Sigmoid colon (tissue), 7 donors: ENCODE data around the gene ASS1. TPM values are rescaled to one million over a fixed set of nuclear protein-coding genes. Genes with fewer than 3 reads are reported as not detected.

Experiments
- DNase-seq: peaks from one replicate; pipeline ENCODE4 v3.0.0-alpha.2; 2019
- H3K27ac ChIP-seq, 4 donors: fragments of 200-600 bp; sonication (generic); one replicate each; pipeline ENCODE4 v1.5.1; 2016 to 2019; ENCODE audit warnings: mild to moderate bottlenecking in 1 of 4
- H3K27me3 ChIP-seq, 3 donors: fragments of 200-600 bp; sonication (generic); one replicate each; pipeline ENCODE4 v1.5.1; 2019; ENCODE audit warnings: mild to moderate bottlenecking in 1 of 3
- H3K36me3 ChIP-seq, 4 donors: fragments of 200-600 bp; sonication (generic); one replicate each; pipeline ENCODE4 v1.5.1; 2016 to 2019
- H3K4me1 ChIP-seq, 4 donors: fragments of 200-600 bp; sonication (generic); one replicate each; pipeline ENCODE4 v1.5.1; 2017 to 2019
- H3K4me3 ChIP-seq, 4 donors: fragments of 200-600 bp; sonication (generic); one replicate each; pipeline ENCODE4 v1.5.1; 2017 to 2019; ENCODE audit warnings: mild to moderate bottlenecking in 2 of 4, moderate library complexity in 1 of 4
- H3K9me3 ChIP-seq, 4 donors: fragments of 200-600 bp in 3 of 4; sonication (generic) in 3 of 4; one replicate each; pipeline versions ENCODE4 v1.5.1 to v1.6.1; 2013 to 2019
- EP300 ChIP-seq, 4 donors: sonication (generic); formaldehyde crosslinking; IDR thresholded peaks; one replicate each; pipeline ENCODE4 v1.6.1; 2017; ENCODE audit warnings: antibody characterized with exemption in 4 of 4
- POLR2A ChIP-seq, 2 donors: fragments of 450-650 bp; IDR thresholded peaks; one replicate each; pipeline ENCODE4 v1.6.1; 2016; ENCODE audit warnings: antibody characterized with exemption in 2 of 2, mild to moderate bottlenecking in 2 of 2, moderate library complexity in 2 of 2
- POLR2AphosphoS5 ChIP-seq, 4 donors: sonication (generic); formaldehyde crosslinking; IDR thresholded peaks; one replicate each; pipeline ENCODE4 v1.6.1; 2017; ENCODE audit warnings: antibody characterized with exemption in 4 of 4
- WGBS, 2 donors: extraction: QIAGEN DNeasy Blood & Tissue Kit; methylation state at CpG; one replicate each; pipeline ENCODE4 v1.1.7; 2013; 5-methylcytosine and 5-hydroxymethylcytosine counted together
- intact Hi-C: fragments of 100-400 bp; cut with DNase I; formaldehyde crosslinking; loops from one replicate; pipeline ENCODE4 v1.15.1; 2023
- polyA plus RNA-seq, 3 donors: library from polyadenylated mRNA; stranded (reverse); fragments of 200-250 nt; gene quantifications; one replicate each; pipeline ENCODE4 v1.2.3, GENCODE V29; 2013
- total RNA-seq, 4 donors: library from RNA; depleted of rRNA; stranded (reverse); fragments of >200 nt; gene quantifications; one replicate each; pipeline ENCODE4 v1.1.0, GENCODE V29; 2016
- TF ChIP-seq, protein P1 (sequence below), 4 experiments: fragments of 450-650 bp in 3 of 4; fragments of 200-600 bp in 1 of 4; IDR thresholded peaks; one replicate each; pipeline ENCODE4 v1.5.1; 2016 to 2019; ENCODE audit warnings: antibody characterized with exemption in 4 of 4, mild to moderate bottlenecking in 3 of 4, moderate library complexity in 2 of 4
- donor health status: healthy with polysubstance abuse.
- donor health status: Bipolar disorder and iron deficiency.
- donor health status: healthy.

Gene ASS1
- total and polyA plus RNA-seq, 7 donors: 65.8 to 1,420 (median 84.2) TPM

DNA sequence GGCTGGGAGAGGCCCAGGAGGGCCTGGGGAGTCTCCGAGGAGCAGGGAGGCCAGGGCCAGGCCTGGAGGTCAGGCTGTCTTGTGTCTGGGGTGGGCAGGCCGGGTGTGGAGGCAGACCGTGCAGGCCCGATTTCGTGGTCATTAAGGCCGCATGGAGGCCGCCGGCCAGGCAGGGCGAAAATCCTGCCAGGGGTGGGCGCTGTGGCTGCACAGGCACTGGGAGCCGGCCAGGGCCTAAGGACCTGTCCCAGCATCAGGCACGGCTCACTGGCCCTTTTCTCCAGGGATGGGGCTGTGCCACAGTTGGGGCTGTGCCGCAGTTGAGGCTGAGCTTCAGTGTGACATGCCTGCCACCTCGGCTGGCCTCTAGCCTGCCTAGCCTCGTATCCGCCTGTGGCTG lies 35.9 kb downstream of the ASS1 start:
- TF ChIP-seq, protein P1, sequence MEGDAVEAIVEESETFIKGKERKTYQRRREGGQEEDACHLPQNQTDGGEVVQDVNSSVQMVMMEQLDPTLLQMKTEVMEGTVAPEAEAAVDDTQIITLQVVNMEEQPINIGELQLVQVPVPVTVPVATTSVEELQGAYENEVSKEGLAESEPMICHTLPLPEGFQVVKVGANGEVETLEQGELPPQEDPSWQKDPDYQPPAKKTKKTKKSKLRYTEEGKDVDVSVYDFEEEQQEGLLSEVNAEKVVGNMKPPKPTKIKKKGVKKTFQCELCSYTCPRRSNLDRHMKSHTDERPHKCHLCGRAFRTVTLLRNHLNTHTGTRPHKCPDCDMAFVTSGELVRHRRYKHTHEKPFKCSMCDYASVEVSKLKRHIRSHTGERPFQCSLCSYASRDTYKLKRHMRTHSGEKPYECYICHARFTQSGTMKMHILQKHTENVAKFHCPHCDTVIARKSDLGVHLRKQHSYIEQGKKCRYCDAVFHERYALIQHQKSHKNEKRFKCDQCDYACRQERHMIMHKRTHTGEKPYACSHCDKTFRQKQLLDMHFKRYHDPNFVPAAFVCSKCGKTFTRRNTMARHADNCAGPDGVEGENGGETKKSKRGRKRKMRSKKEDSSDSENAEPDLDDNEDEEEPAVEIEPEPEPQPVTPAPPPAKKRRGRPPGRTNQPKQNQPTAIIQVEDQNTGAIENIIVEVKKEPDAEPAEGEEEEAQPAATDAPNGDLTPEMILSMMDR (IDR thresholded peaks at IDR 0.05): no peak
- TF ChIP-seq POLR2AphosphoS5 (IDR thresholded peaks at IDR 0.05): no peak
- TF ChIP-seq POLR2A (IDR thresholded peaks at IDR 0.05): no peak
- no peak for TF ChIP-seq EP300 (IDR thresholded peaks at IDR 0.05)

DNA sequence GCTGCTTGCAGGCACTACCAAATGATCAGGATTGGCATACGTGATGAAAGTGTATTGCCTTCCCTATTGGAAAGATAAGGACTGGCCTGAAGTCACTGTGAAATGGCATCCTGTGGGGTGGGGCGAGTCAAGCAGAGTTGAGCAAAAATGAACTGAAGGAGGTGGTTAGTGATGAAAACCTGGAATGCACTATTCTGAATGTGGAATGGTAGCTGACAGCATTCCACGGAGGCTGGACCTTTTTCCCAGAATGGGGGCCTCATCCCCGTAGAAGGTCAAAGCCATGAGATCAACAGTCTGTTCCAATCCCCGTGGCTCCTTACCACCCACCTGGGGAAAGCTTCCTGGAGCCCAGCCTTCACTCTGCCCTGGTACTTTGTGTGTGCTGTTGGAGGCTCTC lies 37.7 kb downstream of the ASS1 start:
- 59 to 79% methylated on average over 5 of the region's 5 CpGs for WGBS, 2 donors

More for the DNA sequence above, 35.9 kb downstream of the ASS1 start:
- 82 to 85% methylated on average over 16 of the region's 16 CpGs for WGBS, 2 donors
- H3K9me3 ChIP-seq: no peaks in the 10 kb centered on the region
- no peak overlapping the region for H3K4me3 ChIP-seq
- no peaks in the 10 kb centered on the region for H3K27me3 ChIP-seq
- no peak for DNase-seq
- H3K27ac ChIP-seq: no peak overlapping the region
- intact Hi-C loops: no loop called here
- H3K36me3 ChIP-seq: peaks cover 0 to 23% (median 6%) of the 10 kb centered on the region in 4 donors
- H3K4me1 ChIP-seq: no peaks in the 10 kb centered on the region

DNA sequence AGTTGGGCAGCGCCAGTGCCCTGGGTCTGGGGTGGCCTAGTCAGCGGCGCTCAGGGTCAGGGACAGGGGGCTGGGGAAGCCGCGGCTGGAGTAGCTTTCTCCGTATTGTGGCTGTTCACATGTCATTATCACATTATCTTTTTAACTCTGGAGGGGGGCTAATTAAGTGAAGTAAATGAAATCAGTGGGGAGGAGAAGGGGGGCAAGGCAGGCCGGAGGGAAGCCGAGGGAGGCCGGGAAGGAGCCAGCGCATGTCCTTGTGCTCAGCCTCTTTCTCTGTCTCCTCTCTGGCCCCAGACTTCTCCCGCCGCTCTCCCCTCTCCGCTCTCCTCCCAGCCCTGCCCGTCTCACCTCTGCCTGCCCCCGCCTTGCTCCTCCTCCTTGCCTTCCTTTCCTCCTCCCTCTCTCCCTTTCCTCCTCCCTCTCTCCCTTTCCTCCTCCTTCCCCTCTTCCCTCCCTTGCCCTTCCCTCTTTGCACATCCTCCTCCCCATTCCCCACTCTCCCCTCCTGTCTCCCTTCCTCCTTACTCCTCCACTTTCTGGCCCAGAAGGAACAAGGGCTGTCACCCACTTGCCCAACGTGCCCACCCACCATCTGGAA lies 38.7 kb downstream of the ASS1 start:
- no peaks in the 10 kb centered on the region for H3K9me3 ChIP-seq
- intact Hi-C loops: no loop called here
- no peaks in the 10 kb centered on the region for H3K4me1 ChIP-seq
- DNase-seq: no peak
- no peak for TF ChIP-seq POLR2A (IDR thresholded peaks at IDR 0.05)
- TF ChIP-seq, protein P1 (IDR thresholded peaks at IDR 0.05): no peak
- TF ChIP-seq EP300 (IDR thresholded peaks at IDR 0.05): no peak
- no peak for TF ChIP-seq POLR2AphosphoS5 (IDR thresholded peaks at IDR 0.05)
- WGBS, 2 donors: 47 to 84% methylated on average over 16 of the region's 16 CpGs
- H3K27ac ChIP-seq: no peak overlapping the region
- H3K27me3 ChIP-seq: no peaks in the 10 kb centered on the region
- no peak overlapping the region for H3K4me3 ChIP-seq
- peaks cover 0 to 12% (median 5%) of the 10 kb centered on the region in 4 donors for H3K36me3 ChIP-seq

More for the DNA sequence above, 37.7 kb downstream of the ASS1 start:
- intact Hi-C loops: no loop called here
- Histone ChIP-seq H3K4me3 (no peak overlapping the region), H3K9me3 (no peaks in the 10 kb centered on the region), H3K36me3 (peaks cover 0 to 12% (median 5%) of the 10 kb centered on the region in 4 donors), H3K27ac (no peak overlapping the region), H3K27me3 (no peaks in the 10 kb centered on the region), H3K4me1 (no peaks in the 10 kb centered on the region)
- TF ChIP-seq EP300 (IDR thresholded peaks at IDR 0.05) (no peak), POLR2A (IDR thresholded peaks at IDR 0.05) (no peak), POLR2AphosphoS5 (IDR thresholded peaks at IDR 0.05) (no peak)
- TF ChIP-seq, protein P1 (IDR thresholded peaks at IDR 0.05): no peak
- DNase-seq: no peak

DNA sequence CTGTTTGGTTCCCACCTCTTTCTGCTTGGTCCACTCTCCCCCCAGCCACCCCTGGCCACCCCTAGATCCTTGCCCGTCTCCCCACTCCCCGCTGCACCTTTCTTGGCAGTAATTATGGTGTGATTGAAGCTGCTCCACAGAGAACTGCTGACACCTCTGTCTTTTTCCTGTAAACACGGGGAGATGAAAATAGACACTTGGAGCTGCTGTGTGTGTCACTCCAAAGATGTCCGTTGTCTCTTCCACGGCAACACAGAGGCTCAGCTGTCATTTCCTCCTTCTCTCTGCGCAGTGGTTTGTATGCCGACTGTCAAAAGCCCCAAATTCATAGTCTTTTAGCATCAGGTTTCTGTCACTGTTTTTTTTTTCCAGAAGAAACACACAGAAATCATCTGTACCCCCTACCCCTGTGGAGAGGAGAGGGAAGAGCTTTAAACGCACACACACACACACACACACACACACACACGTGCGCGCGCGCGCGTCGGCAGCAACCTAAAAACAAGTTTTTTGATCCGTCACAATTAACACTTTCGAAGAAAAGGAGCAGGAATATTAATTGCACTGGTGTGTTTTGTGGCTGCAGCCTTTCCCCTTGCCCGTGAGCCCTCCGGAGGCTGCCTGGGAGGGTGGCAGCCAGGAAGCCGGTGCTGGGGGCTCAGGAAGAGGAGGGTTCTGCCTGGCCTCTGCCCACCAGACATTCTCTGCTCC lies 39.8 kb downstream of the ASS1 start:
- intact Hi-C loops: no loop called here
- Histone ChIP-seq H3K27me3 (no peaks in the 10 kb centered on the region), H3K36me3 (peaks cover 0 to 15% (median 6%) of the 10 kb centered on the region in 4 donors), H3K9me3 (no peaks in the 10 kb centered on the region), H3K27ac (no peak overlapping the region), H3K4me1 (no peaks in the 10 kb centered on the region), H3K4me3 (no peak overlapping the region)
- 80 to 88% methylated on average over 21 of the region's 21 CpGs for WGBS, 2 donors
- DNase-seq: no peak
- TF ChIP-seq POLR2A (IDR thresholded peaks at IDR 0.05): no peak
- TF ChIP-seq EP300 (IDR thresholded peaks at IDR 0.05): no peak
- TF ChIP-seq, protein P1 (IDR thresholded peaks at IDR 0.05): no peak
- no peak for TF ChIP-seq POLR2AphosphoS5 (IDR thresholded peaks at IDR 0.05)
